Suprapubic skin (tissue), 4 donors: ENCODE data around the gene TCTN1. TPM values are rescaled to one million over a fixed set of nuclear protein-coding genes. Genes with fewer than 3 reads are reported as not detected.

Source experiments
- DNase-seq, 2 donors: peaks; one replicate each; pipeline ENCODE4 v3.0.0-alpha.2; 2019; ENCODE audit warnings: low spot score in 2 of 2
- H3K27ac ChIP-seq: fragments of 200-600 bp; sonication (generic); one replicate; pipeline ENCODE4 v1.5.1; 2019
- H3K27me3 ChIP-seq: fragments of 200-600 bp; sonication (generic); one replicate; pipeline ENCODE4 v1.5.1; 2019
- H3K36me3 ChIP-seq: fragments of 200-600 bp; sonication (generic); one replicate; pipeline ENCODE4 v1.5.1; 2019
- H3K4me1 ChIP-seq: fragments of 200-600 bp; sonication (generic); one replicate; pipeline ENCODE4 v1.5.1; 2019
- H3K4me3 ChIP-seq: fragments of 200-600 bp; sonication (generic); one replicate; pipeline ENCODE4 v1.5.1; 2019; ENCODE audit warnings: mild to moderate bottlenecking
- H3K9me3 ChIP-seq: fragments of 200-600 bp; sonication (generic); one replicate; pipeline ENCODE4 v1.5.1; 2019
- EP300 ChIP-seq: sonication (generic); formaldehyde crosslinking; IDR thresholded peaks from one replicate; pipeline ENCODE4 v1.6.1; 2017; ENCODE audit warnings: antibody characterized with exemption
- POLR2A ChIP-seq, 2 donors: fragments of 450-650 bp; IDR thresholded peaks; one replicate each; pipeline ENCODE4 v1.6.1; 2017; ENCODE audit warnings: antibody characterized with exemption in 2 of 2, mild to moderate bottlenecking in 2 of 2, moderate library complexity in 2 of 2
- POLR2AphosphoS5 ChIP-seq, 3 donors: sonication (generic); formaldehyde crosslinking; IDR thresholded peaks; one replicate each; pipeline ENCODE4 v1.6.1; 2017; ENCODE audit warnings: antibody characterized with exemption in 3 of 3
- WGBS: methylation state at CpG from one replicate; pipeline ENCODE4 v1.1.5; 2018; 5-methylcytosine and 5-hydroxymethylcytosine counted together
- total RNA-seq, 4 donors: library from RNA; depleted of rRNA; stranded (reverse); fragments of >200 nt; gene quantifications; one replicate each; pipeline ENCODE4 v1.1.0, GENCODE V29; 2016
- TF ChIP-seq, protein P1 (sequence below), 2 donors: fragments of 200-600 bp in 1 of 2; fragments of 450-650 bp in 1 of 2; sonication (generic) in 1 of 2; IDR thresholded peaks; one replicate each; pipeline ENCODE4 v1.5.1; 2016 to 2019; ENCODE audit warnings: antibody characterized with exemption in 2 of 2, mild to moderate bottlenecking in 1 of 2, moderate library complexity in 1 of 2

Gene TCTN1
- total RNA-seq, 4 donors from 2014 or later = 18.9 to 46.4 (median 28.4) TPM

DNA sequence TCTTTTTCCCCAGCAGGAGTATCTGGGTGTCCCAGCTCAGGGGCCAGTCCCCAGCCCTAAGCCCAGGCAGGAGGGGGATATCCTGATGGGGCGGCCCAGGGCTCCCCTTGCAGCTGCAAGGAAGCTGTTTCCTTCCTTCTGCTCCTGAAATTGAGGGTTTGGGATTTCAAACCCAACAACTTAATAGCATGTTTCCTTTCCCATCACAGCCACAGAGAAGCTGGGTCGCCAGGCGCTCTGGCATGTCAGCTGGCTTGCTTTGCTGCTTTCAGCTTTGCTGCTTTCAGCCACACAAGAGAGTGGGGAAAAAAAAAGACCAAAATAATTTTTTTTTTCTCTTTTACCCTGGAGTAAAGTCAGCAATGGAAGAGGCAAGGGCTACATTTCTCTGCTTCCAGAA lies 44.9 kb downstream of the TCTN1 start:
- 64% methylated on average over 3 of the region's 3 CpGs for WGBS
- H3K27me3 ChIP-seq = no peaks in the 10 kb centered on the region

DNA sequence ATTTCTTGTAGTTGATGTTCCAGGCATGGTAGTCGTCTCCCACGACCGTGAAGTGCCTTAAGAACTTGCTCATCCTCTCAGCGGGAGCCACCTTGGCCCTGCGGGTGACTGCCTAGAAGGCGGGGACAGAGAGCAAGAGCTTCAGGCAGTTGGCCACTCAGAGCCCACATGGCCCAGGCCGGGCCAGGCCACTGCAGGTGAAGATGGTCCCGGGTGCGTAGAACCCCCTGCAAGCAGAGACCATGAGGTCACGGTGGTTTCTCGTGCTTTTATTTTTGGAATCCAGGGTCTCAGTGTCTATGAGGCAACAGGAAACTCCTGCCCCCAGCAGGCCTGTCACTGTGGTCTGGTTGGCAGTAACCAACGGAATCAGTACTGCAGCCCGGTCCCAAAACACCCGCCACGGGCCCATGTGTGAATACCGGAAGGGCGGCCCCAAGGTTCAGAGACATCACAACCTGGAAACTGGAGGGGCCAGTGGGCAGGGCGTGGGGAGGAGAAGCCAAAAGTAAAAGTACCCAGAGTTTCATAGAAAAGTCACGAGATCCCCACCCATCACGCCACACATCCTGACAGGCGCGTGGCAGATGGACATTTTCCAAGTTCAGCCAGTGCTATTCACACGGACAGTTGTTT lies 47.5 kb downstream of the TCTN1 start:
- 76% methylated on average over 23 of the region's 23 CpGs for WGBS
- Histone ChIP-seq H3K36me3 (no peaks in the 10 kb centered on the region), H3K9me3 (peaks cover 16% of the 10 kb centered on the region), H3K27me3 (no peaks in the 10 kb centered on the region), H3K27ac (no peak overlapping the region), H3K4me1 (no peaks in the 10 kb centered on the region), H3K4me3 (no peak overlapping the region)
- no peak for DNase-seq
- TF ChIP-seq, protein P1, sequence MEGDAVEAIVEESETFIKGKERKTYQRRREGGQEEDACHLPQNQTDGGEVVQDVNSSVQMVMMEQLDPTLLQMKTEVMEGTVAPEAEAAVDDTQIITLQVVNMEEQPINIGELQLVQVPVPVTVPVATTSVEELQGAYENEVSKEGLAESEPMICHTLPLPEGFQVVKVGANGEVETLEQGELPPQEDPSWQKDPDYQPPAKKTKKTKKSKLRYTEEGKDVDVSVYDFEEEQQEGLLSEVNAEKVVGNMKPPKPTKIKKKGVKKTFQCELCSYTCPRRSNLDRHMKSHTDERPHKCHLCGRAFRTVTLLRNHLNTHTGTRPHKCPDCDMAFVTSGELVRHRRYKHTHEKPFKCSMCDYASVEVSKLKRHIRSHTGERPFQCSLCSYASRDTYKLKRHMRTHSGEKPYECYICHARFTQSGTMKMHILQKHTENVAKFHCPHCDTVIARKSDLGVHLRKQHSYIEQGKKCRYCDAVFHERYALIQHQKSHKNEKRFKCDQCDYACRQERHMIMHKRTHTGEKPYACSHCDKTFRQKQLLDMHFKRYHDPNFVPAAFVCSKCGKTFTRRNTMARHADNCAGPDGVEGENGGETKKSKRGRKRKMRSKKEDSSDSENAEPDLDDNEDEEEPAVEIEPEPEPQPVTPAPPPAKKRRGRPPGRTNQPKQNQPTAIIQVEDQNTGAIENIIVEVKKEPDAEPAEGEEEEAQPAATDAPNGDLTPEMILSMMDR (IDR thresholded peaks at IDR 0.05) = no peak
- TF ChIP-seq POLR2A (IDR thresholded peaks at IDR 0.05) (no peak), EP300 (no peak), POLR2AphosphoS5 (IDR thresholded peaks at IDR 0.05) (no peak)

More for the DNA sequence above, 44.9 kb downstream of the TCTN1 start:
- no peak for DNase-seq
- Histone ChIP-seq H3K4me3 (no peak overlapping the region), H3K27ac (no peak overlapping the region), H3K9me3 (no peaks in the 10 kb centered on the region), H3K36me3 (peaks cover 5% of the 10 kb centered on the region), H3K4me1 (no peaks in the 10 kb centered on the region)
- TF ChIP-seq POLR2A (IDR thresholded peaks at IDR 0.05) (no peak), EP300 (no peak), POLR2AphosphoS5 (IDR thresholded peaks at IDR 0.05) (no peak)
- TF ChIP-seq, protein P1 (IDR thresholded peaks at IDR 0.05) = no peak

DNA sequence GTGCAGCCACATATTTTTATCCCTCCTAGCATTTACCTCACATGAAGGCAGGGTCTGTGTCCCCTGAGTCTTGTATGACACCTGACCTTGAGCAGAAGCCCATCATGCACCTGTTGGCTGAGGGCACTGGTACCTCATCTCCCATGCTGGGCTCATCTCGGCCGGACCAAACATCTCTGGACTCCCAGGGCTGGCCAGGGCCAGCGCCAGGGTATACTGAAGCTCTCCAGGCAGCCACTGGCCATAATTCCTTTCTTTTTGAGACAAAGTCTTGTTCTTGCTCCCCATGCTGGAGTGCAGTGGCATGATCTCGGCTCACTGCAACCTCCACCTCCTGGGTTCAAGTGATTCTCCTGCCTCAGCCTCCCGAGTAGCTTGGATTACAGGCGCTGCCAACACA lies 53.0 kb downstream of the TCTN1 start:
- 97% methylated on average over 6 of the region's 6 CpGs for WGBS
- H3K27me3 ChIP-seq = no peaks in the 10 kb centered on the region
- no peaks in the 10 kb centered on the region for H3K36me3 ChIP-seq
- no peak overlapping the region for H3K27ac ChIP-seq
- H3K4me3 ChIP-seq = no peak overlapping the region
- no peaks in the 10 kb centered on the region for H3K4me1 ChIP-seq
- TF ChIP-seq POLR2AphosphoS5 (IDR thresholded peaks at IDR 0.05) = no peak
- TF ChIP-seq, protein P1 (IDR thresholded peaks at IDR 0.05) = no peak
- TF ChIP-seq POLR2A (IDR thresholded peaks at IDR 0.05) = no peak
- TF ChIP-seq EP300 = no peak
- no peak for DNase-seq
- peaks cover 21% of the 10 kb centered on the region for H3K9me3 ChIP-seq

DNA sequence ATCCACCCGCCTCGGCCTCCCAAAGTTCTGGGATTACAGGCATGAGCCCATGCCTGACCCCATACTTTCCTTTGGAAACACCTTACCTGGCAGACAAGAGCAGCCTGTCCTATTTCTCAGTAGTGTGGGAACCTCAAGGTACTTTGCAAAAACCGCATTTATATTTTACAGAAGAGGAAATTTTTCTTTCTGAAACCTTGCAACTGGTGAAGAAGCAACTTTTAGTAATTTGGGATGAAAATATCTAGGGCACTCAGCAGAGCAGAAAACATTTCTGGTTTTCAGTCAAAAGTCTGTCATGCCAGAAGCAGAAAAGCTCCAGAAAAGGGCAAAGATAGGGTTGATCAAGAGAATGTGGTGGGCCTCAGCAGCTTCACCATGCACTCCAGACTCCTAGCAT lies 53.7 kb downstream of the TCTN1 start:
- TF ChIP-seq EP300 = no peak
- TF ChIP-seq, protein P1 (IDR thresholded peaks at IDR 0.05) = no peak
- no peak for TF ChIP-seq POLR2AphosphoS5 (IDR thresholded peaks at IDR 0.05)
- no peak for TF ChIP-seq POLR2A (IDR thresholded peaks at IDR 0.05)
- DNase-seq = no peak
- no peaks in the 10 kb centered on the region for H3K36me3 ChIP-seq
- H3K9me3 ChIP-seq = peaks cover 21% of the 10 kb centered on the region
- H3K4me1 ChIP-seq = no peaks in the 10 kb centered on the region
- WGBS = 96% methylated on average over 3 of the region's 3 CpGs
- no peaks in the 10 kb centered on the region for H3K27me3 ChIP-seq
- no peak overlapping the region for H3K27ac ChIP-seq
- no peak overlapping the region for H3K4me3 ChIP-seq

DNA sequence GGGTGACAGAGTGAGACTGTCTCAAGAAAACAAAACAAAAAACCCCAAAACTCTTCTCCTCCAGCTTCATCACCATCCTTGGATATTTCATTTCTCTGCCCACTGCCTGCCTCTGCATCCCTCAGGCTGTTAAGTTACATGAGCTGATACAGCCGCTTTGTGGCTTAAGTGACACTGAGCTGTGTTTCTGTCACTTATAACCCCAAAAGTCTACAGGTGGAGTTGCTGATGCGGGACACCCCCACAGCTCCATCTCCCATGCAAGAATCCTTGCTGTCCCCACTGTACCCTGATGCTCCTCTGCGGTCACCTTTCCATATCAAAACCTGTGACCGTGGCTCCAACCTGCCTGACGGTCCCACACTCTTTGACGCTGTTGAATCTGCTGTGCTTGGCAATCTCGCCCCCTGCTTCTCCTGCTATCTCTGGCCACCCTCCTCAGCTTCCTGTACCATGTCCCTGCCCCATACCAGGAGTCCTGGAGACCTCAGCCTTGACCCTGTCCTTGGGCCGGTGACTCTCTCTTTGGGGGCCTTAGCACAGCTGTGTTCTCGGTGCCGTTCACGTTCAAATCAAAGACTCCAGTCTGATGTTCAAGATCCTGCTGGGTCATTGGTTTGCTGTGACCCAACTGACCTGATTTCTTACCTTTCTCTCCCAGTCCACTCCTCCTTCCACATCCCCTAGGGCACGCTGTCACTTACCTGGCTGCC lies 54.7 kb downstream of the TCTN1 start:
- H3K4me1 ChIP-seq = no peaks in the 10 kb centered on the region
- 91% methylated on average over 12 of the region's 12 CpGs for WGBS
- H3K27ac ChIP-seq = no peak overlapping the region
- no peak for DNase-seq
- no peaks in the 10 kb centered on the region for H3K27me3 ChIP-seq
- TF ChIP-seq EP300 = no peak
- H3K4me3 ChIP-seq = no peak overlapping the region
- no peaks in the 10 kb centered on the region for H3K36me3 ChIP-seq
- peaks cover 21% of the 10 kb centered on the region for H3K9me3 ChIP-seq
